Kidney (tissue), 14 donors: ENCODE measurements around the gene SAA4. TPM values are rescaled to one million over a fixed set of nuclear protein-coding genes. Genes with fewer than 3 reads are reported as not detected.

Experiments used
- DNase-seq, 5 donors: peaks; one replicate each; pipeline ENCODE4 v3.0.0-alpha.2; 2013 to 2020
- FAIRE-seq: peaks from 2 replicates; lab custom pipeline; 2012; peaks lifted over from hg19 to GRCh38; lab: Jason Lieb, UNC
- H3K27ac ChIP-seq, 2 donors: one replicate each; pipeline ENCODE4 v1.7.0; 2013; ENCODE audit warnings: low read depth in 2 of 2, low read length in 2 of 2, inconsistent platforms in 1 of 2
- H3K27me3 ChIP-seq: one replicate; pipeline ENCODE4 v1.7.1; 2013; ENCODE audit warnings: low read length, inconsistent platforms; ENCODE audit not compliant: control insufficient read depth, insufficient read depth
- H3K36me3 ChIP-seq, 3 donors: one replicate each; pipeline versions ENCODE4 v1.7.0 to v1.7.1; 2013; ENCODE audit warnings: low read length in 3 of 3, control low read depth in 1 of 3, inconsistent platforms in 1 of 3; ENCODE audit not compliant: insufficient read depth in 3 of 3, control insufficient read depth in 2 of 3
- H3K4me1 ChIP-seq, 3 donors: one replicate each; pipeline versions ENCODE4 v1.7.0 to v1.7.1; 2013; ENCODE audit warnings: low read length in 3 of 3, inconsistent platforms in 1 of 3, low read depth in 1 of 3; ENCODE audit not compliant: control insufficient read depth in 2 of 3, insufficient read depth in 2 of 3
- H3K4me3 ChIP-seq, 3 donors: one replicate each; pipeline versions ENCODE4 v1.7.0 to v1.8.1; 2013; ENCODE audit warnings: low read length in 3 of 3, control low read depth in 1 of 3, inconsistent platforms in 1 of 3
- H3K9ac ChIP-seq, 3 donors: one replicate each; pipeline versions ENCODE4 v1.7.0 to v1.7.1; 2013; ENCODE audit warnings: low read length in 3 of 3, control low read depth in 1 of 3, inconsistent platforms in 1 of 3
- H3K9me3 ChIP-seq, 3 donors: one replicate each; pipeline versions ENCODE4 v1.7.0 to v1.7.1; 2013; ENCODE audit warnings: low read length in 3 of 3, control low read depth in 1 of 3, inconsistent platforms in 1 of 3; ENCODE audit not compliant: control insufficient read depth in 2 of 3, insufficient read depth in 1 of 3
- intact Hi-C: fragments of 100-400 bp; cut with DNase I; formaldehyde crosslinking; loops from one replicate; pipeline ENCODE4 v1.11.1; 2022
- polyA plus RNA-seq: library from polyadenylated mRNA; stranded (reverse); fragments of 350-450 nt; fragmentation: Illumina TruSeq; extraction: RNeasy Lipid Tissue Mini Kit (QIAGEN cat#74804); gene quantifications from one replicate; pipeline ENCODE4 v1.2.3, GENCODE V29; 2014; ENCODE audit warnings: low read depth, low replicate concordance; ENCODE audit not compliant: insufficient read depth
- total RNA-seq: library from RNA; stranded (reverse); fragmentation: NEBNext Ultra II Directional; extraction: Animal tissue kit (Norgen Biotek cat#: 25700); gene quantifications from one replicate; pipeline ENCODE4 v1.2.1, GENCODE V29; 2021
- TF ChIP-seq, protein P1 (sequence below): IDR thresholded peaks from 3 replicates; pipeline ENCODE4 v1.5.1; 2012; ENCODE audit warnings: mild to moderate bottlenecking, moderate library complexity, borderline replicate concordance; ENCODE audit not compliant: insufficient read depth; ENCODE audit errors: extremely low read depth
- donor health status: control.
- donor health status: control.
- donor health status: control.
- donor health status: control.
- donor health status: control.
- donor health status: DM: yes; HTN: yes; CAD: no.
- donor health status: Normal renal cell carcinoma (clear cell type).

SAA4 gene
- total and polyA plus RNA-seq, 2 donors from 2014 or later, result 1.3 TPM; not detected in 1

DNA sequence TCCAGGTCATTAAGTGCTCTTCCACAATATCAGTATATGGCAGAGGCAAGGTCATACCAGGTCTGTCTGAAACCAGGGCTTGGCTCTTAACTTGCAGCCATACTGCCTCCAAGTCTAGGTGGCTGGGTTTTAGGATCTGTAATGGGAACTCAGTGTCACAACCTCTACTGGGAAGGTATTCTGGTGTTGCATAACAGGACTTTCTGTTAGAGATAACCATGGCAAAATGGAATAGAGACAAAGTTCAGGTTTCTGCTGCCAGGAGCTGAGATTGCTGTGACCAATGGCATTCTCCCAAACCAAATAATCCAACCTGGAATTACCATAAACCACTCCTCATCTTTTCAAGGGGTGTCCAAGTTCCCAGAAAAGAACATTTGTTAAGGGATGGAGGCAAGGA, 22.7 kb upstream of the SAA4 start:
- intact Hi-C loops, result no loop called here
- Histone ChIP-seq H3K36me3 (no peaks in the 10 kb centered on the region), H3K4me3 (no peak overlapping the region), H3K9me3 (no peaks in the 10 kb centered on the region), H3K27me3 (no peaks in the 10 kb centered on the region), H3K4me1 (no peaks in the 10 kb centered on the region), H3K9ac (no peak overlapping the region), H3K27ac (no peak overlapping the region)
- TF ChIP-seq, protein P1, sequence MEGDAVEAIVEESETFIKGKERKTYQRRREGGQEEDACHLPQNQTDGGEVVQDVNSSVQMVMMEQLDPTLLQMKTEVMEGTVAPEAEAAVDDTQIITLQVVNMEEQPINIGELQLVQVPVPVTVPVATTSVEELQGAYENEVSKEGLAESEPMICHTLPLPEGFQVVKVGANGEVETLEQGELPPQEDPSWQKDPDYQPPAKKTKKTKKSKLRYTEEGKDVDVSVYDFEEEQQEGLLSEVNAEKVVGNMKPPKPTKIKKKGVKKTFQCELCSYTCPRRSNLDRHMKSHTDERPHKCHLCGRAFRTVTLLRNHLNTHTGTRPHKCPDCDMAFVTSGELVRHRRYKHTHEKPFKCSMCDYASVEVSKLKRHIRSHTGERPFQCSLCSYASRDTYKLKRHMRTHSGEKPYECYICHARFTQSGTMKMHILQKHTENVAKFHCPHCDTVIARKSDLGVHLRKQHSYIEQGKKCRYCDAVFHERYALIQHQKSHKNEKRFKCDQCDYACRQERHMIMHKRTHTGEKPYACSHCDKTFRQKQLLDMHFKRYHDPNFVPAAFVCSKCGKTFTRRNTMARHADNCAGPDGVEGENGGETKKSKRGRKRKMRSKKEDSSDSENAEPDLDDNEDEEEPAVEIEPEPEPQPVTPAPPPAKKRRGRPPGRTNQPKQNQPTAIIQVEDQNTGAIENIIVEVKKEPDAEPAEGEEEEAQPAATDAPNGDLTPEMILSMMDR, result no peak
- DNase-seq (no peak), FAIRE-seq (no peak)

DNA sequence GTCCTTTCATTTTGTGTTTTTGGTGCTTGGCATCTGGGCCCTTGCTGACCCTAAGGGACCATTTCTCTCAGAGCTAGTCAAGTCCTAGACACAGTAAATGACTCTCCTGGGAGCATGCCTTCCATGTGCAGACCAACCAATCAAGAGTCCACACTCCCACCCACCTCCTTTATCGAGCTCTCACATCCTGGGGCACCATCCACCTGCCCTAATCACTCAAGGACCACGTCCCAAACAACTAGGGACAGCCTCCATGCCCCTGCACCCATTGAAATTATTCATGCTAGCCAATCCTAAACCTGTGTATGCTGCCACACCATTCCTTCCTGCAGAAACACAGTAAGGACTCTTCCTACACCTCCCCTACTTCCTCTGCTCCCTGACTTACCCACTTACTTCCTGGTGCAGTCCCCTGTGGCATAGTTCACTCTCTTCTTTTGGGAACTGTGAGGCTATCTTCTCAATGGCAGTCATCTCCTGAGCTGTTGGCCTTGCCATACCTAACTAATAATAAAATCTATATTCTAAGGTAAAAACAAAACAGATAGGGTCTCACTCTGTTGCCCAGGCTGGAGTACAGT, 18.3 kb upstream of the SAA4 start:
- H3K4me1 ChIP-seq, result no peaks in the 10 kb centered on the region
- FAIRE-seq (no peak), DNase-seq (no peak)
- H3K36me3 ChIP-seq, result no peaks in the 10 kb centered on the region
- TF ChIP-seq, protein P1, result no peak
- no peaks in the 10 kb centered on the region for H3K9me3 ChIP-seq
- no peak overlapping the region for H3K9ac ChIP-seq
- intact Hi-C loops, result no loop called here
- H3K4me3 ChIP-seq, result no peak overlapping the region
- no peak overlapping the region for H3K27ac ChIP-seq
- H3K27me3 ChIP-seq, result no peaks in the 10 kb centered on the region

DNA sequence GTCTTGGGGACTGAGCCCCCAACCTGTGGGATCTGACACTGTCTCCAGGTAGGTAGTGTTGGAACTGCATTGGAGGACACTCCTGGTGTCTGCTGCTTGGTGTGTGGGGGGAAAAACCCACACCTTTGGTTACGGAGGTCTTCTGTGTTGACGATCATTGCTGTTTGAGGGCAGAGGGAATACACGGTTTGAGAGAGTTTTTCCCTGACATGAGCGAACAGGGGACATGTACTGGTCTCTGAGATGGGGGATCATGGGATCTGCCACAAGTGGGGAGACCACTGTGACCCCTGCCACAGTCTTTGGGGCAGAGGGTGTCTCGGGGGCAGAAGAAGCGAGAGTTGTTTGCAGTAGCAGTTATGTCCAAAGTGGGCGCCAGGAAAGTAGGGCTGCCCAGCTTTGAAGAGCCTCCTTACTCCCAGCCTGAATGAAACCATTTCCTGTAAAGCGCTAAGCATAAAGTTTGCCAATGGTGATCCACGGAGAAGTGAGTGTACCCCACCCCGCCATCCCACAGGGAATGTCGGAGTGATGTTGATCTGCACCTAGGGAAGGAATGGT, 17.3 kb upstream of the SAA4 start:
- Histone ChIP-seq H3K27me3 (no peaks in the 10 kb centered on the region), H3K9ac (no peak overlapping the region), H3K4me3 (no peak overlapping the region), H3K4me1 (no peaks in the 10 kb centered on the region), H3K36me3 (no peaks in the 10 kb centered on the region), H3K9me3 (no peaks in the 10 kb centered on the region), H3K27ac (no peak overlapping the region)
- DNase-seq (no peak), FAIRE-seq (no peak)
- TF ChIP-seq, protein P1, result no peak
- intact Hi-C loops, result no loop called here
